ES-I3 (cell line): ENCODE data around the gene CD163L1.

Source experiments
- H3K36me3 ChIP-seq: 2 replicates; pipeline ENCODE4 v1.6.1; 2013; ENCODE audit warnings: mild to moderate bottlenecking, low read length, control low read depth, moderate library complexity; ENCODE audit not compliant: insufficient read depth
- H3K4me1 ChIP-seq: 2 replicates; pipeline ENCODE4 v1.6.1; 2013; ENCODE audit warnings: mild to moderate bottlenecking, control low read depth, low read length; ENCODE audit not compliant: insufficient read depth
- H3K9ac ChIP-seq: 2 replicates; pipeline ENCODE4 v1.6.1; 2013; ENCODE audit warnings: low read depth, mild to moderate bottlenecking, low read length, moderate library complexity
- H3K9me3 ChIP-seq: 2 replicates; pipeline ENCODE4 v1.6.1; 2013; ENCODE audit warnings: mild to moderate bottlenecking, low read length, moderate library complexity; ENCODE audit not compliant: control insufficient read depth, insufficient read depth

Gene CD163L1

DNA sequence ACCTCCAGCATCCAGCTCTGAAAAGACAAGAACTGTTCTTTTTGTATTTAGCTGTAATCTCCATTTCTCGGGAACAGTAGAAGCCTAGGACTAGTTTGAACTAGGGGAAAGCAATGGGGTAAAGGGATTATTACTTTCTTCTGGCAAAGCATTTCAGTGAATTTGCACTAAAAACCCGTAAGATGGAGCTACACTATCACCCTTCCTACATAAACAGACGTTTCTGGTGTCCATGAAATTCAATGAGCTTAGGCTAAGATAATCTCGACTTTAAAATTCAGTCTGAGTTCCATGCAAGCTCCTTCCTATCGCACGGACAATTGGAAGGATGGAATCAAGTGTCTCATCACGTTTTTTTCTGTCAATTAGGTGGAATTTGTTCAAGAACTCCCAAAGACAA is 116.0 kb downstream of the CD163L1 start:
- H3K9ac ChIP-seq = no peak overlapping the region
- H3K9me3 ChIP-seq = peaks cover 7% of the 10 kb centered on the region
- no peaks in the 10 kb centered on the region for H3K4me1 ChIP-seq
- H3K36me3 ChIP-seq = no peaks in the 10 kb centered on the region

DNA sequence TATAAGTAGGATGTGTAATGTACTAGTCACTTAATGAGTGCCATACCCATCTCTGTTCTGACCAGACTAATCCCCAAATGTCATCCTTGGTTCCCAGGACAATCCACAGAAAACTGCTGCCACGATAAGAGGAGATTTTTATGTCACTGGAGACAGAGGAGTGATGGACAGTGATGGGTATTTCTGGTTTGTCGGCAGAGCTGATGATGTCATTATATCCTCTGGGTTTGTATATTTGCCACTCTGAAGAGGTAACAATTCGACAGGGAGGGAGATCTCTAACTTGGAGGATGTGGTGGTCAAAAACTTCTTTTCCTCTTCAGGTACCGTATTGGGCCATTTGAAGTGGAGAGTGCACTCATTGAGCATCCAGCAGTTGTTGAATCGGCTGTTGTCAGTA is 119.8 kb downstream of the CD163L1 start:
- no peaks in the 10 kb centered on the region for H3K4me1 ChIP-seq
- H3K9me3 ChIP-seq = no peaks in the 10 kb centered on the region; the same call in 1 of the 2 replicates
- H3K36me3 ChIP-seq = no peaks in the 10 kb centered on the region
- no peak overlapping the region for H3K9ac ChIP-seq

DNA sequence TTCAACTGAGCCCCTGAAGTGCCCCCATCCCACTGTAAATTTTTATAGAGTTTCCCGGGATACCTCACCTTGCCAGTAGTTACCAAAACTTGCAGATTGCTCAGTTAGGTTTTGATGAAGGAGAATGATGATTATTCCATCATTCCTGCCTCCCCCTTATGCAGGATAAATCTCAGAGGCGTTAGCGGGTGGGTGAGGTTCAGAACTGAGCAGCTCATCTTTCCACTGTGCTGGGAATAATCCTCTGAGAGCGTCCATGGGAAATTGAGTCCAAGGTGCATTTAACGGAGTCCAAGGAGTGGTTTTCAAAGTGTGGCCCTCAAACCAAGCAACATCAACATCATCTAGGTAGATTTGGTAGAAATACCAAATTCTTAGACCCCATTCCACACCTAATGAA is 121.4 kb downstream of the CD163L1 start:
- Histone ChIP-seq H3K9me3 (no peaks in the 10 kb centered on the region; the same call in 1 of the 2 replicates), H3K36me3 (no peaks in the 10 kb centered on the region), H3K4me1 (no peaks in the 10 kb centered on the region), H3K9ac (no peak overlapping the region)

DNA sequence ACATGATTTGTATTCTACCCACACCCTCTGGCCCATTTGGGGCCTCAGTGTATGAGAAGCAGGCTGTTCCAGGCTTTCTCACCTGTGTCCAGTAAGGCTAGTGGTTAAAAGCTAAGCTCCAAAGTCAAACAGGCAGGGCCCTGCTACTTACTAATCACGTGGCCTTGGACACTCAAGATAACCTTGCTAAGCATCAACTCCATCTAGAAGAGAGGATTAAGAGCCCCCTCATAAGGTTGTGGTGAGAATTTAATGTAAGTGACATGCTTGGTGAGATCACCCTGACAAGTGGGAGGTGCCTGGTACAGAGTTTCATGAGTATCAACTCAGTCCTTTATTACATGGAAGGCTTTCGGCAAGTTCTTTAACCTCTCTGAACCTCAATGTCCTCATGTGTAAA is 122.3 kb downstream of the CD163L1 start:
- no peaks in the 10 kb centered on the region; the same call in 1 of the 2 replicates for H3K9me3 ChIP-seq
- H3K36me3 ChIP-seq = no peaks in the 10 kb centered on the region
- H3K9ac ChIP-seq = no peak overlapping the region
- H3K4me1 ChIP-seq = no peaks in the 10 kb centered on the region

DNA sequence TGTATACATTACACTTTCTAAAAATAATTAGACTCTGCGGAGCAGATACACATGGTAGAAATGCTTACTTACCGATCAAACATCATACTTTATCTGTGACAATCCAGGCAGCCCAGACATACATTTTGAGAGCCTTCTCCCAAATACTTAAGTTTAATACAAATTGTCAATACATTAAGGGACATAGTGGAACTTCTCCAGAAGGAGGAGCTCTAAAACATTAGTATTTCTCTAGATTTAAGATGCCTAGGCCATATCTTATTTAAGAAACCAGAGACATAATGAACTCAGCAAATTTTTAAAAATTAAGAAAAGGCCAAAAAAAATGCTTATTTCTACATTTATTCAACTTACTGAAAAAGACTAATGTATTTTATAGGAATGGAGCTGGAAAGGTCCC is 124.0 kb downstream of the CD163L1 start:
- H3K9ac ChIP-seq = no peak overlapping the region
- no peaks in the 10 kb centered on the region for H3K4me1 ChIP-seq
- no peaks in the 10 kb centered on the region for H3K36me3 ChIP-seq
- no peaks in the 10 kb centered on the region; the same call in 1 of the 2 replicates for H3K9me3 ChIP-seq

DNA sequence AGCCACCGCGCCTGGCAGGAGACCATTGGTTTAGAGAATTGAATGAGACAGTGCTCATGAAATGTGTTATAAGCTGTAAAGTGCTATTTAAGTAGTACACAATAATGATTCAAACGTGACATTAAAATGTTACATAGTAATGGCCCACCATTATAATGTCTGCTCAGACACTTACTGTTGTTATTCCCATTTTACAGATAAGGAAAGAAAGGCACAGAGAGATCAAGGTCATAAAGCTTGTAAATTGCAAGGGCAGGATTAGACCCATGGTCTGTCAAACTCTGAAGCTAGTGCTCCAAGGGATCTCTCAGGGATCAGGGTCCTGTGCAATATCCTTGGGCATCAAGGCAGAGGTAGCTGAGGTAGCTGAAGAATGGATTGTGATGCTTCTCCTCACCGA is 133.9 kb downstream of the CD163L1 start:
- Histone ChIP-seq H3K4me1 (no peaks in the 10 kb centered on the region; the same call in 1 of the 2 replicates), H3K9me3 (no peaks in the 10 kb centered on the region), H3K9ac (no peak overlapping the region), H3K36me3 (no peaks in the 10 kb centered on the region)
